GM18951 (cell line): ENCODE data around the gene TNNI3.

Experiments used
- POLR2A ChIP-seq: IDR thresholded peaks from 4 replicates; pipeline ENCODE4 v1.6.1; 2011; ENCODE audit warnings: mild to moderate bottlenecking; ENCODE audit not compliant: insufficient read length, insufficient read depth; ENCODE audit errors: extremely low read depth
- in situ Hi-C: fragments of 300-500 bp; cut with MboI; formaldehyde crosslinking; loops from one replicate; pipeline ENCODE4 v1.12.0; 2022; ENCODE audit warnings: low sequenced_read_pairs, mixed read lengths, inconsistent platforms; ENCODE audit not compliant: unreplicated experiment

TNNI3 gene

GRCh38 chr19:55147545-55148251 lies 9.8 kb downstream of the TNNI3 start:
- in situ Hi-C loops, result no loop called here

GRCh38 chr19:55146705-55147273 lies 10.7 kb downstream of the TNNI3 start:
- no peak for TF ChIP-seq POLR2A
- in situ Hi-C loops, result no loop called here

More at GRCh38 chr19:55147545-55148251, 9.8 kb downstream of the TNNI3 start:
- no peak for TF ChIP-seq POLR2A

GRCh38 chr19:55146078-55146704 lies 11.3 kb downstream of the TNNI3 start:
- in situ Hi-C loops, result no loop called here

GRCh38 chr19:55145232-55145631 lies 12.3 kb downstream of the TNNI3 start:
- in situ Hi-C loops, result no loop called here

More at GRCh38 chr19:55146078-55146704, 11.3 kb downstream of the TNNI3 start:
- no peak for TF ChIP-seq POLR2A

GRCh38 chr19:55141696-55142095 lies 15.8 kb downstream of the TNNI3 start:
- in situ Hi-C loops, result no loop called here
- no peak for TF ChIP-seq POLR2A

More at GRCh38 chr19:55145232-55145631, 12.3 kb downstream of the TNNI3 start:
- TF ChIP-seq POLR2A, result no peak

- no peak for TF ChIP-seq POLR2A
- in situ Hi-C loops, result no loop called here
Observed at GRCh38 chr19:55137915-55138314, 19.6 kb downstream of the TNNI3 start.

GRCh38 chr19:55136399-55137102 lies 21.0 kb downstream of the TNNI3 start:
- in situ Hi-C loops, result no loop called here
- TF ChIP-seq POLR2A, result no peak

GRCh38 chr19:55134736-55135135 lies 22.8 kb downstream of the TNNI3 start:
- TF ChIP-seq POLR2A, result no peak
- in situ Hi-C loops, result no loop called here

- in situ Hi-C loops, result no loop called here
- TF ChIP-seq POLR2A, result no peak
Observed at GRCh38 chr19:55133639-55134444, 23.7 kb downstream of the TNNI3 start.

- in situ Hi-C loops, result no loop called here
- no peak for TF ChIP-seq POLR2A
Observed at GRCh38 chr19:55132453-55133129, 24.9 kb downstream of the TNNI3 start.

GRCh38 chr19:55131421-55131820 lies 26.1 kb downstream of the TNNI3 start:
- no peak for TF ChIP-seq POLR2A
- in situ Hi-C loops, result no loop called here

GRCh38 chr19:55119053-55119452 lies 38.5 kb downstream of the TNNI3 start:
- no peak for TF ChIP-seq POLR2A
- in situ Hi-C loops, result no loop called here
